ENCODE results near the gene MAD1L1.
"Not testable (repeated sequence)": the region's sequence is repeated elsewhere in the genome, so short reads cannot be mapped to it uniquely, and the experiment has no call there.

The MAD1L1 gene

GRCh38 chr7:1889556-1890181, 343.1 kb downstream of the MAD1L1 start:
- DNase-seq, result no peak

GRCh38 chr7:1889091-1889490, 343.7 kb downstream of the MAD1L1 start:
- DNase-seq, result no peak

- no peak for DNase-seq
Measured at GRCh38 chr7:1888425-1888824, 344.3 kb downstream of the MAD1L1 start.

- DNase-seq, result no peak
Measured at GRCh38 chr7:1887251-1887650, 345.5 kb downstream of the MAD1L1 start.

GRCh38 chr7:1886361-1887064, 346.2 kb downstream of the MAD1L1 start:
- no peak for DNase-seq

GRCh38 chr7:1885465-1886226, 347.1 kb downstream of the MAD1L1 start:
- no peak for DNase-seq

- DNase-seq, result no peak
Measured at GRCh38 chr7:1884583-1885350, 348.0 kb downstream of the MAD1L1 start.

GRCh38 chr7:1883834-1884582, 348.7 kb downstream of the MAD1L1 start:
- DNase-seq, result no peak

- peak; percentile 80 for DNase-seq
Measured at GRCh38 chr7:1883031-1883761, 349.5 kb downstream of the MAD1L1 start.

- no peak for DNase-seq
Measured at GRCh38 chr7:1882451-1882850, 350.3 kb downstream of the MAD1L1 start.

- DNase-seq, result no peak
Measured at GRCh38 chr7:1881946-1882345, 350.8 kb downstream of the MAD1L1 start.

- DNase-seq, result not testable (repeated sequence)
Measured at GRCh38 chr7:1876641-1877040, 356.1 kb downstream of the MAD1L1 start.

GRCh38 chr7:1875392-1876199, 357.1 kb downstream of the MAD1L1 start:
- DNase-seq, result not testable (repeated sequence)

- DNase-seq, result not testable (repeated sequence)
Measured at GRCh38 chr7:1874590-1875391, 358.0 kb downstream of the MAD1L1 start.

- DNase-seq, result no peak
Measured at GRCh38 chr7:1873857-1874589, 358.7 kb downstream of the MAD1L1 start.

GRCh38 chr7:1873421-1873820, 359.3 kb downstream of the MAD1L1 start:
- no peak for DNase-seq

- DNase-seq, result no peak
Measured at GRCh38 chr7:1873070-1873405, 359.7 kb downstream of the MAD1L1 start.

- DNase-seq, result no peak
Measured at GRCh38 chr7:1872191-1873069, 360.3 kb downstream of the MAD1L1 start.

Data from kidney glomerular epithelial cell (primary cell).